SK-N-SH treated with all-trans-retinoic acid at 6 μM for 48 hours (cell line): ENCODE data around the gene SLC5A6.

ENCODE experiments used
- ATAC-seq: fragments of 200-7000 bp; cut with Tn5 transposase; 3 replicates; pipeline ENCODE4 v1.9.1; 2020; ENCODE audit warnings: mild to moderate bottlenecking, moderate library complexity
- ARNTL ChIP-seq: fragments of 450-650 bp; formaldehyde crosslinking; IDR thresholded peaks from 2 replicates; pipeline ENCODE4 v1.5.0; 2020; ENCODE audit warnings: low read depth, mild to moderate bottlenecking, moderate library complexity, borderline replicate concordance
- BACH2 ChIP-seq: fragments of 250-450 bp; sonication (Bioruptor Pico); IDR thresholded peaks from 2 replicates; pipeline ENCODE4 v1.9.0; 2021; ENCODE audit warnings: mild to moderate bottlenecking, borderline replicate concordance
- CREB5 ChIP-seq: fragments of 250-450 bp; sonication (Bioruptor Pico); IDR thresholded peaks from 2 replicates; pipeline ENCODE4 v1.5.1; 2020; ENCODE audit warnings: low read depth, mild to moderate bottlenecking, moderate library complexity
- CSDC2 ChIP-seq: fragments of 250-450 bp; sonication (Bioruptor Pico); IDR thresholded peaks from 2 replicates; pipeline ENCODE4 v1.5.0; 2020; ENCODE audit warnings: mild to moderate bottlenecking, moderate library complexity
- ESRRG ChIP-seq: fragments of 250-450 bp; sonication (Bioruptor Pico); IDR thresholded peaks from 2 replicates; pipeline ENCODE4 v1.6.1; 2021; ENCODE audit warnings: mild to moderate bottlenecking
- GLIS3 ChIP-seq: fragments of 250-450 bp; sonication (Bioruptor Pico); IDR thresholded peaks from 2 replicates; pipeline ENCODE4 v1.5.0; 2020; ENCODE audit warnings: mild to moderate bottlenecking, moderate library complexity
- ISL1 ChIP-seq: fragments of 250-450 bp; sonication (Bioruptor Pico); IDR thresholded peaks from 2 replicates; pipeline ENCODE4 v2.1.2; 2022; ENCODE audit warnings: mild to moderate bottlenecking, moderate library complexity
- OSR1 ChIP-seq: fragments of 250-450 bp; sonication (Bioruptor Pico); IDR thresholded peaks from 2 replicates; pipeline ENCODE4 v1.8.0; 2022; ENCODE audit warnings: moderate library complexity, mild to moderate bottlenecking, inconsistent platforms
- PPARA ChIP-seq: fragments of 250-450 bp; sonication (Bioruptor Pico); IDR thresholded peaks from 2 replicates; pipeline ENCODE4 v1.5.0; 2020; ENCODE audit warnings: mild to moderate bottlenecking, borderline replicate concordance
- RARB ChIP-seq: fragments of 250-450 bp; sonication (Bioruptor Pico); IDR thresholded peaks from 2 replicates; pipeline ENCODE4 v1.8.0; 2021; ENCODE audit warnings: mild to moderate bottlenecking, moderate library complexity
- SNAI2 ChIP-seq: fragments of 250-450 bp; sonication (Bioruptor Pico); IDR thresholded peaks from 2 replicates; pipeline ENCODE4 v1.5.0; 2020; ENCODE audit warnings: mild to moderate bottlenecking, moderate library complexity
- TCF4 ChIP-seq: fragments of 250-450 bp; sonication (Bioruptor Pico); IDR thresholded peaks from 2 replicates; pipeline ENCODE4 v1.8.0; 2021; ENCODE audit warnings: mild to moderate bottlenecking, moderate library complexity, borderline replicate concordance
- ZC3H10 ChIP-seq: fragments of 250-450 bp; sonication (Bioruptor Pico); IDR thresholded peaks from 2 replicates; pipeline ENCODE4 v1.5.1; 2021; ENCODE audit warnings: mild to moderate bottlenecking, moderate library complexity
- ZFP30 ChIP-seq: fragments of 450-650 bp; formaldehyde crosslinking; IDR thresholded peaks from 2 replicates; pipeline ENCODE4 v1.5.0; 2022; ENCODE audit warnings: mild to moderate bottlenecking, moderate library complexity
- ZNF565 ChIP-seq: fragments of 450-650 bp; formaldehyde crosslinking; conservative IDR thresholded peaks from 2 replicates; pipeline ENCODE4 v1.5.0; 2020; ENCODE audit warnings: low read depth, mild to moderate bottlenecking, moderate library complexity
- ZNF70 ChIP-seq: fragments of 450-650 bp; formaldehyde crosslinking; IDR thresholded peaks from 2 replicates; pipeline ENCODE4 v1.5.0; 2020; ENCODE audit warnings: mild to moderate bottlenecking, moderate library complexity
- ZNF8 ChIP-seq: fragments of 450-650 bp; formaldehyde crosslinking; IDR thresholded peaks from 2 replicates; pipeline ENCODE4 v1.5.0; 2020; ENCODE audit warnings: mild to moderate bottlenecking, moderate library complexity
- TF ChIP-seq, protein P1 (sequence below): fragments of 250-450 bp; sonication (Bioruptor Pico); IDR thresholded peaks from 2 replicates; pipeline ENCODE4 v1.8.0; 2020; ENCODE audit warnings: mild to moderate bottlenecking, moderate library complexity, borderline replicate concordance
- TF ChIP-seq, protein P2 (sequence below): fragments of 250-450 bp; sonication (Bioruptor Pico); IDR thresholded peaks from 2 replicates; pipeline ENCODE4 v1.5.0; 2020; ENCODE audit warnings: mild to moderate bottlenecking, moderate library complexity

Gene SLC5A6

GRCh38 chr2:27251766-27252165 lies 39.7 kb upstream of the SLC5A6 start:
- ATAC-seq, result no peak
- TF ChIP-seq ARNTL (CRISPR knock-in tag) (no peak), ZNF70 (no peak), ESRRG (CRISPR knock-in tag) (no peak), RARB (CRISPR knock-in tag) (no peak), OSR1 (no peak), CREB5 (no peak), CSDC2 (CRISPR knock-in tag) (no peak)
- TF ChIP-seq, protein P1, sequence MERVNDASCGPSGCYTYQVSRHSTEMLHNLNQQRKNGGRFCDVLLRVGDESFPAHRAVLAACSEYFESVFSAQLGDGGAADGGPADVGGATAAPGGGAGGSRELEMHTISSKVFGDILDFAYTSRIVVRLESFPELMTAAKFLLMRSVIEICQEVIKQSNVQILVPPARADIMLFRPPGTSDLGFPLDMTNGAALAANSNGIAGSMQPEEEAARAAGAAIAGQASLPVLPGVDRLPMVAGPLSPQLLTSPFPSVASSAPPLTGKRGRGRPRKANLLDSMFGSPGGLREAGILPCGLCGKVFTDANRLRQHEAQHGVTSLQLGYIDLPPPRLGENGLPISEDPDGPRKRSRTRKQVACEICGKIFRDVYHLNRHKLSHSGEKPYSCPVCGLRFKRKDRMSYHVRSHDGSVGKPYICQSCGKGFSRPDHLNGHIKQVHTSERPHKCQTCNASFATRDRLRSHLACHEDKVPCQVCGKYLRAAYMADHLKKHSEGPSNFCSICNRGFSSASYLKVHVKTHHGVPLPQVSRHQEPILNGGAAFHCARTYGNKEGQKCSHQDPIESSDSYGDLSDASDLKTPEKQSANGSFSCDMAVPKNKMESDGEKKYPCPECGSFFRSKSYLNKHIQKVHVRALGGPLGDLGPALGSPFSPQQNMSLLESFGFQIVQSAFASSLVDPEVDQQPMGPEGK (CRISPR knock-in tag), result no peak

DNA sequence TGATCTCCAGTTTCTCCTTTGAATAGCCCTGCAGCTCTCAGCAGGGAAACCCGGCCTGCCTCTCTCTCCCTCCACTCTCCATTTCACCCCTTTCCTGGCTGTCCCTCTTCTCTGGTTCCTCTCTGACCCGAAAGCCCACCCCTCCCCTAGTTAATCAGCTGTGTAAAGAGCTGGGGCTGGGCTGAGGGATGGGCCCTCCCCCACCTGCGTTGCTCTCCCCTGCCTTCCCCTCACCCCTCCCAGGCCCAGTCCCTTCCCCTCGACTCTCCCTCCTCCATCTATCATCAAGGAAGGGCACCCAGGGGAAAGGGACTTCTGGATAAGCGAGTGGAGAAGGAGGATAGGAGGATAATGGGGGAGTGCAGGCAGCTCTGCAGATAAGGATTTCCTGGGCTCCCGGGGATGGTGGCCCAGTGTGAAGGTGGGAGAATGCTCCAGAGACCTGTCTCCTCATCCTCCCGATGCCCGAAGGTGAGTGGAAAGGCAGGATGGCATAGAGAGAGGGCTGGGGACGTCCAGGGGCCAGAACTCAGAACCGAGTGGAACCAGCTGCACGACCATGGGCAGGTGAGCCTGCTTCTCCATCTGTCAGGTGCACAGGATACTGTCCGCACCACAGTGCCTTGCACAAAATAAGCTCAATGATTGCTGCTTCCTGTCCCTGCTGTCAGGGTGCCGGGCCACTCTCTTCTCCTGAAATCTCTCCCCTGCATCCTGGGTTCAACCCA lies 38.7 kb upstream of the SLC5A6 start:
- no peak for ATAC-seq
- TF ChIP-seq OSR1 (no peak), TCF4 (CRISPR knock-in tag) (no peak), GLIS3 (CRISPR knock-in tag) (no peak), ZNF8 (CRISPR knock-in tag) (no peak), ZC3H10 (CRISPR knock-in tag) (no peak), CREB5 (no peak), ZFP30 (CRISPR knock-in tag) (no peak), ZNF70 (no peak), PPARA (no peak), ESRRG (CRISPR knock-in tag) (no peak), SNAI2 (no peak), ISL1 (no peak)
- TF ChIP-seq, protein P2, sequence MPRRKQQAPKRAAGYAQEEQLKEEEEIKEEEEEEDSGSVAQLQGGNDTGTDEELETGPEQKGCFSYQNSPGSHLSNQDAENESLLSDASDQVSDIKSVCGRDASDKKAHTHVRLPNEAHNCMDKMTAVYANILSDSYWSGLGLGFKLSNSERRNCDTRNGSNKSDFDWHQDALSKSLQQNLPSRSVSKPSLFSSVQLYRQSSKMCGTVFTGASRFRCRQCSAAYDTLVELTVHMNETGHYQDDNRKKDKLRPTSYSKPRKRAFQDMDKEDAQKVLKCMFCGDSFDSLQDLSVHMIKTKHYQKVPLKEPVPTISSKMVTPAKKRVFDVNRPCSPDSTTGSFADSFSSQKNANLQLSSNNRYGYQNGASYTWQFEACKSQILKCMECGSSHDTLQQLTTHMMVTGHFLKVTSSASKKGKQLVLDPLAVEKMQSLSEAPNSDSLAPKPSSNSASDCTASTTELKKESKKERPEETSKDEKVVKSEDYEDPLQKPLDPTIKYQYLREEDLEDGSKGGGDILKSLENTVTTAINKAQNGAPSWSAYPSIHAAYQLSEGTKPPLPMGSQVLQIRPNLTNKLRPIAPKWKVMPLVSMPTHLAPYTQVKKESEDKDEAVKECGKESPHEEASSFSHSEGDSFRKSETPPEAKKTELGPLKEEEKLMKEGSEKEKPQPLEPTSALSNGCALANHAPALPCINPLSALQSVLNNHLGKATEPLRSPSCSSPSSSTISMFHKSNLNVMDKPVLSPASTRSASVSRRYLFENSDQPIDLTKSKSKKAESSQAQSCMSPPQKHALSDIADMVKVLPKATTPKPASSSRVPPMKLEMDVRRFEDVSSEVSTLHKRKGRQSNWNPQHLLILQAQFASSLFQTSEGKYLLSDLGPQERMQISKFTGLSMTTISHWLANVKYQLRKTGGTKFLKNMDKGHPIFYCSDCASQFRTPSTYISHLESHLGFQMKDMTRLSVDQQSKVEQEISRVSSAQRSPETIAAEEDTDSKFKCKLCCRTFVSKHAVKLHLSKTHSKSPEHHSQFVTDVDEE (CRISPR knock-in tag), result no peak
- TF ChIP-seq, protein P1 (CRISPR knock-in tag), result no peak

GRCh38 chr2:27249891-27250651 lies 38.0 kb upstream of the SLC5A6 start:
- TF ChIP-seq, protein P1 (CRISPR knock-in tag), result no peak
- TF ChIP-seq GLIS3 (CRISPR knock-in tag) (no peak), ZC3H10 (CRISPR knock-in tag) (no peak), CREB5 (no peak), ZNF70 (no peak), BACH2 (CRISPR knock-in tag) (no peak), ZNF565 (CRISPR knock-in tag) (no peak), ZFP30 (CRISPR knock-in tag) (no peak)
- ATAC-seq, result peak; percentile 67
